ENCODE measurements around the gene TBC1D14. TPM values are rescaled to one million over a fixed set of nuclear protein-coding genes. Genes with fewer than 3 reads are reported as not detected.

Gene TBC1D14
- total RNA-seq, 2 experiments from 2014 or later: 38.4 to 44.1 TPM

GRCh38 chr4:6937754-6938153 lies 28.1 kb downstream of the TBC1D14 start:
- H3K27ac ChIP-seq (ENCODE audit: low read depth, low read length, poor library complexity, severe bottlenecking): no peak overlapping the region
- H3K79me2 ChIP-seq (ENCODE audit: insufficient read depth, low read depth, low read length): no peaks in the 10 kb centered on the region
- no TSS peak for BruUV-seq (replicated peaks)
- H4K20me1 ChIP-seq (ENCODE audit: insufficient read depth, low read length): no peaks in the 10 kb centered on the region
- intact Hi-C loops (cut with micrococcal nuclease; ENCODE audit: unreplicated experiment): no loop called here
- TF ChIP-seq EZH2phosphoT487 (IDR thresholded peaks at IDR 0.05; ENCODE audit: borderline replicate concordance, low read depth, low read length): no peak
- TF ChIP-seq, protein P1, sequence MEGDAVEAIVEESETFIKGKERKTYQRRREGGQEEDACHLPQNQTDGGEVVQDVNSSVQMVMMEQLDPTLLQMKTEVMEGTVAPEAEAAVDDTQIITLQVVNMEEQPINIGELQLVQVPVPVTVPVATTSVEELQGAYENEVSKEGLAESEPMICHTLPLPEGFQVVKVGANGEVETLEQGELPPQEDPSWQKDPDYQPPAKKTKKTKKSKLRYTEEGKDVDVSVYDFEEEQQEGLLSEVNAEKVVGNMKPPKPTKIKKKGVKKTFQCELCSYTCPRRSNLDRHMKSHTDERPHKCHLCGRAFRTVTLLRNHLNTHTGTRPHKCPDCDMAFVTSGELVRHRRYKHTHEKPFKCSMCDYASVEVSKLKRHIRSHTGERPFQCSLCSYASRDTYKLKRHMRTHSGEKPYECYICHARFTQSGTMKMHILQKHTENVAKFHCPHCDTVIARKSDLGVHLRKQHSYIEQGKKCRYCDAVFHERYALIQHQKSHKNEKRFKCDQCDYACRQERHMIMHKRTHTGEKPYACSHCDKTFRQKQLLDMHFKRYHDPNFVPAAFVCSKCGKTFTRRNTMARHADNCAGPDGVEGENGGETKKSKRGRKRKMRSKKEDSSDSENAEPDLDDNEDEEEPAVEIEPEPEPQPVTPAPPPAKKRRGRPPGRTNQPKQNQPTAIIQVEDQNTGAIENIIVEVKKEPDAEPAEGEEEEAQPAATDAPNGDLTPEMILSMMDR (conservative IDR thresholded peaks at IDR 0.05; ENCODE audit: low read length): no peak
- peaks cover 49% of the 10 kb centered on the region for H3K4me1 ChIP-seq (ENCODE audit: insufficient read depth, low read length, poor library complexity, severe bottlenecking)
- H3K9me2 ChIP-seq (ENCODE audit: insufficient read depth, low read length): no peaks in the 10 kb centered on the region
- 0 out of 2 replicates have a peak, but pooled peaks cover 5% of the 10 kb centered on the region for H3K9me3 ChIP-seq (ENCODE audit: low read length)
- H2AFZ ChIP-seq (ENCODE audit: low read length): no peak overlapping the region
- CTCF ChIA-PET (ENCODE audit: unreplicated experiment): no interaction called here
- DNase-seq (ENCODE audit: low spot score): no peak
- POLR2A ChIA-PET: interaction anchor here (1.1 kb wide), 2 partner anchors 11 to 15 kb away, joined by 3 read pairs; no protein-coding TSS in a partner anchor
- no peak overlapping the region for H3K4me3 ChIP-seq (ENCODE audit: low read depth, low read length, poor library complexity, severe bottlenecking)
- H3K4me2 ChIP-seq (ENCODE audit: low read length): no peak overlapping the region
- peaks cover 9% of the 10 kb centered on the region; the same call in 1 of the 2 replicates for H3K36me3 ChIP-seq (ENCODE audit: insufficient read depth, low read length)

DNA sequence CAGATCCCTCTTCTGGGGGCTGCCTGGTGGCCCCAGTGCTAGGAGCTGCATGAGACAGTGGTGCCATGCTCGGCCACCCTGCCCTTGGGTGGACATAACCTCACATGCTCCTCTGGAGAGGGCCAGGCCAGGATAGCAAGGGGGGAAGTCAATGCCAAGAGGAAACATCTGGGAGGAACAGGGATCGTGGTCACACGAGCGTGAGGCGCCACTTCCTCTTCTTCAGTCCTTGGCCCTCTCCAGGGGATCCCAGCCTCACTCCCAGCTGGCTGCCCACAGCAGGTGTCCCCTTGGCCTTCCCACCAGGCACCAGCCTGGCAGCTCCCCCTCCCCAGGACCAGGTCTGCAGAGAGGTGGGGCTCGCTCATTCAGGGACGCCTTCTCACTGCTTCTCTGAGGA lies 28.6 kb downstream of the TBC1D14 start:
- no peak overlapping the region for H3K27ac ChIP-seq (ENCODE audit: low read depth, low read length, poor library complexity, severe bottlenecking)
- POLR2A ChIA-PET: interaction anchor here (1.1 kb wide), 2 partner anchors 11 to 16 kb away, joined by 3 read pairs; no protein-coding TSS in a partner anchor
- intact Hi-C loops (cut with micrococcal nuclease; ENCODE audit: unreplicated experiment): no loop called here
- no peak overlapping the region for H3K4me3 ChIP-seq (ENCODE audit: low read depth, low read length, poor library complexity, severe bottlenecking)
- CTCF ChIA-PET (ENCODE audit: unreplicated experiment): no interaction called here
- H3K9me3 ChIP-seq (ENCODE audit: low read length): 0 out of 2 replicates have a peak, but pooled peaks cover 5% of the 10 kb centered on the region
- peak overlapping the region; percentile 29; the same call in 1 of the 2 replicates for H3K4me2 ChIP-seq (ENCODE audit: low read length)
- no peak overlapping the region for H2AFZ ChIP-seq (ENCODE audit: low read length)
- H3K9me2 ChIP-seq (ENCODE audit: insufficient read depth, low read length): no peaks in the 10 kb centered on the region
- peaks cover 8% of the 10 kb centered on the region; the same call in 1 of the 2 replicates for H3K36me3 ChIP-seq (ENCODE audit: insufficient read depth, low read length)
- peaks cover 54% of the 10 kb centered on the region for H3K4me1 ChIP-seq (ENCODE audit: insufficient read depth, low read length, poor library complexity, severe bottlenecking)
- no peaks in the 10 kb centered on the region for H3K79me2 ChIP-seq (ENCODE audit: insufficient read depth, low read depth, low read length)
- DNase-seq (ENCODE audit: low spot score): peak; percentile 40
- H4K20me1 ChIP-seq (ENCODE audit: insufficient read depth, low read length): no peaks in the 10 kb centered on the region
- no TSS peak for BruUV-seq (replicated peaks)
- TF ChIP-seq EZH2phosphoT487 (IDR thresholded peaks at IDR 0.05; ENCODE audit: borderline replicate concordance, low read depth, low read length): no peak
- TF ChIP-seq, protein P1 (conservative IDR thresholded peaks at IDR 0.05; ENCODE audit: low read length): no peak

GRCh38 chr4:6938647-6939271 lies 29.1 kb downstream of the TBC1D14 start:
- Histone ChIP-seq H4K20me1 (ENCODE audit: insufficient read depth, low read length) (no peaks in the 10 kb centered on the region), H2AFZ (ENCODE audit: low read length) (no peak overlapping the region), H3K4me3 (ENCODE audit: low read depth, low read length, poor library complexity, severe bottlenecking) (no peak overlapping the region), H3K27ac (ENCODE audit: low read depth, low read length, poor library complexity, severe bottlenecking) (no peak overlapping the region), H3K9me2 (ENCODE audit: insufficient read depth, low read length) (no peaks in the 10 kb centered on the region), H3K4me1 (ENCODE audit: insufficient read depth, low read length, poor library complexity, severe bottlenecking) (peaks cover 57% of the 10 kb centered on the region), H3K9me3 (ENCODE audit: low read length) (0 out of 2 replicates have a peak, but pooled peaks cover 2% of the 10 kb centered on the region), H3K79me2 (ENCODE audit: insufficient read depth, low read depth, low read length) (no peaks in the 10 kb centered on the region), H3K36me3 (ENCODE audit: insufficient read depth, low read length) (peaks cover 3% of the 10 kb centered on the region; the same call in 1 of the 2 replicates), H3K4me2 (ENCODE audit: low read length) (peak overlapping the region; percentile 29; the same call in 1 of the 2 replicates)
- ChIA-PET POLR2A (interaction anchor here (1.1 kb wide), 2 partner anchors 12 to 16 kb away, joined by 3 read pairs; no protein-coding TSS in a partner anchor), CTCF (ENCODE audit: unreplicated experiment) (no interaction called here)
- TF ChIP-seq EZH2phosphoT487 (IDR thresholded peaks at IDR 0.05; ENCODE audit: borderline replicate concordance, low read depth, low read length): no peak
- TF ChIP-seq, protein P1 (conservative IDR thresholded peaks at IDR 0.05; ENCODE audit: low read length): no peak
- intact Hi-C loops (cut with micrococcal nuclease; ENCODE audit: unreplicated experiment): no loop called here
- no TSS peak for BruUV-seq (replicated peaks)
- DNase-seq (ENCODE audit: low spot score): no peak
